HG02840 (cell line): ENCODE measurements around the gene SLC18B1.
"Not testable (repeated sequence)": the region's sequence is repeated elsewhere in the genome, so short reads cannot be mapped to it uniquely, and the experiment has no call there.

ENCODE experiments used
- ATAC-seq: cut with Tn5 transposase; IDR thresholded peaks from one replicate; pipeline ENCODE4 v1.9.1; 2021; ENCODE audit warnings: mild to moderate bottlenecking, moderate library complexity, moderate number of reproducible peaks; ENCODE audit not compliant: unreplicated experiment, low FRiP score

The SLC18B1 gene

DNA sequence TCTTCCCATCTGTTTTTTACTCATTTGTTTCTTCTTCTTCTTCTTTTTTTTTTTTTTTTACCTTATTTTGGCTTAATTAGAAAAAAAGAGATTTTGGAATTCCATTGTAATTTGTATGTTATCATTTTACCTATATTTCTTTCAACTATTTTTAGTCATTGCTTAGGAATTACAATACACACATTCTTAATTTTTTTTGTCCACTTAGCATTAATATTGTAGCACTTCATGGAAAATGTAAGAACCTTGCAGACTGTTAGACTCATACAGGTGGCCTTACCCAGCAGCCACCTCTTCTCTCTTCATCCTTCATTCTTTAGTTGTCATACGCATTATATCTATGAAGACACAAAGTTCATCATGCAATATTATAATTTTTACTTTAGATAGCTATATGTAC, 5.8 kb upstream of the SLC18B1 start:
- ATAC-seq: no peak

DNA sequence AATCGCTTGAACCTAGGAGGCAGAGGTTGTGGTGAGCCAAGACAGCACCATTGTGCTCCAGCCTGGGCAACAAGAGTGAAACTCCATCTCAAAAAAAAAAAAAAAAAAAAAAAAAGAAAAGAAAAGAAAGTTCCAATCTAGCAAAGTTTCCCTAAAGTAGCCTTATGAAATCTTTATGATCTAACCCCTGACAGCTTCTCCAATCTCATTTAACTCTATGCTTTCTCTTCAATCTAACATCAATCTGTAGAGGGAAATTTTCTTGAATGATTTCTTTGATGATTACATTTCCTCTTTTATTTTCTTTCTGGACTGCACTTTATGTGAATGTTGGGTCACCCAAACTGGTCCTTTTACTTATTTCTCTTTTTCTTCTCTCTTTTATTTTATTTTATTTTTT, 2.2 kb upstream of the SLC18B1 start:
- ATAC-seq: no peak

DNA sequence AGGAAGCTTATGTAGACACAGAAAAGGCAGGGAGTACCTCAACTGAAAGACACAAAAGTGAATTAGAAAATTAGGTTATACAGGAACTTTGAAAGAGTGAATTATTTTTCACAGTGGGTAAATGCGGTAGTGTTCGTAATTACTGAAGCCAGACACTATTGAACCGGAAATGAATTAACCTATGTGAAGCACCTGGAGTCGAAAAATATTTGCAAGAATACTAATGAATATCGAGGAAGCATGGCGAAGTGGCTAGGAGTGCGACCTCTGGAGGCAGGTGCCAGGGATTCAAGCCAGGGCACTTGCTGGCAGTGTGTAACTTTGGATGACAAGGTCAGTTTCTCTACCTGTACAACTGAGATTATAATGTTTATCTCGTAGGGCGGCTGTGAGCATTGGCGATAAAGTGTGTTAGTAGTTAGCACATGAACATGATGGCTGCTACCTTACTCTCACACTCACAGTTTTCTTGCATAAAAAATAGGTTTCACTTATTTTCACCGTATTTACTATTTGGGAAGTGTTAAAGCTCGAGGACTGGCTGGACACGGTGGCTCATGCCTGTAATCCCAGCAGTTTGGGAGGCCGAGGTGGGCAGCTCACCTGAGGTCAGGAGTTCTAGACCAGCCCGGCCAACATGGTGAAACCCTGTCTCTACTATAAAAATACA, 567 bp upstream of the SLC18B1 start:
- ATAC-seq: peak; percentile 84

DNA sequence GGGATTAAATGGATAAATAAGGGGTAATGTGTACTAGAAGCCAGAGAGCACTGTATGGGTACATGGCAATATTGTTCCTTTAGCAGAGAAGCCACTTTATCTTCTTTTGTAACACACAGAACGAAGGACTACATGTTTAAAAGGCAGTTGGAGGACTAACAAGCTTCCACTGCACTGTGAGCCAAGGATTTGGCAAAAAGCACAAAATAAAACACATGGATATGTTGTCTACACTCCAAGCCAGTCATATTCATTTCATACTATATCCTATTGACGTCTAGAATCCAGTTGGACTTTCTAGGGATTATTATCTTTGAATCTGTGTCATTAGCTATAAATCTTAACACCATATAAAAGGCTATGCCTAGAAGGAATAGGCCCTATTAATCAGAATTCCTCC, 3.0 kb downstream of the SLC18B1 start:
- ATAC-seq: no peak

DNA sequence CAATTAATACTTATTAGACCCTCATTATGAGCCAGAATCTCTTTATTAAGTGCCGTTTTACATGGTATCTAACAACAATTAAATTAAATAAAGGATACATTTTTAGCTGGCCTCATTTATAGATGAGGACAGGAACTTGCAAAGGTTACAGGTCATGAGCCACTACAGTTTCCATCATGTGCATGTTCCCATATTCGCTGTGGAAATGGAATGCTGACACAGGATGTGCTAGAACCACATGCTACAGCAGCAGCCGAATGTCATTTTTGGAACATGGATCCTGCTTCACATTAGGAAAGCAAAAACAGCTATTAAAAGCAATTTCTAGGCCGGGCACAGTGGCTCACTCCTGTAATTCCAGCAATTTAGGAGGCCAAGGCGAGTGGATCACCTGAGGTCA, 5.9 kb downstream of the SLC18B1 start:
- no peak for ATAC-seq

DNA sequence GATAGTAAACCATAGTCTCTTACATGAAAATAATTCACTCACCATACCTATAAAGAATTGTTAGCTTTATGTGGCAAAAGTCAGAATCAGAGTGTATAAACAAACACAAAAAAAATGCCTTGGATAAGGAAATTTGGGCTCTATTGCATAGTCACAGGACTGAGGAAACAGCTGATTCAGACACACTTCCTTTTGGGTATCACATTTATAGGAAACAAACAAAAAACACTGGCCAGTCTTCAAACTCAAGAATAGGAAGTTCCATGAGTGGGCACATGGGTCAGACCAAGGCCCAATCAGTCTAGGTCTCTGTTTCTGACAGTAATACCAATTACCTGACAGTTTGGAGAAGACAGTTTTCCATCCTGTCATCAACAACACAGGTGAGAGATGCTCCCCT, 8.0 kb downstream of the SLC18B1 start:
- no peak for ATAC-seq

DNA sequence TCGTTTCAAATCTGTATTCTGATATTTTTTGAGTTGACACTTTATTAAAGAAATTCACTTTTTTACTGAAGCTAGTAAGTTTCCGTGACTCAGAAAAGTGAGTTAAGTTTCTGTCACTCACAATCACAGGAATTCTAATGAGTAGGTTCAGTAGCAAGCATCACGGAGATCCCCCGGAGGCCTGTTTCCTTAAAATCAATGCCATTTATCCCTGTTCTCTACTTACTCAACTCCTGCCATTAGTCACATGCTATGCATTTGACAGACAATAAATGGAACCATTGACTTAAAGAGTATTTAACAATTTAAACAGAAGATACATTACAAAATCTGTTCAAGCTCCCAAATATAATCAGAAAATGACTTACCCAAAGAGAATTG, 9.1 kb downstream of the SLC18B1 start:
- no peak for ATAC-seq

DNA sequence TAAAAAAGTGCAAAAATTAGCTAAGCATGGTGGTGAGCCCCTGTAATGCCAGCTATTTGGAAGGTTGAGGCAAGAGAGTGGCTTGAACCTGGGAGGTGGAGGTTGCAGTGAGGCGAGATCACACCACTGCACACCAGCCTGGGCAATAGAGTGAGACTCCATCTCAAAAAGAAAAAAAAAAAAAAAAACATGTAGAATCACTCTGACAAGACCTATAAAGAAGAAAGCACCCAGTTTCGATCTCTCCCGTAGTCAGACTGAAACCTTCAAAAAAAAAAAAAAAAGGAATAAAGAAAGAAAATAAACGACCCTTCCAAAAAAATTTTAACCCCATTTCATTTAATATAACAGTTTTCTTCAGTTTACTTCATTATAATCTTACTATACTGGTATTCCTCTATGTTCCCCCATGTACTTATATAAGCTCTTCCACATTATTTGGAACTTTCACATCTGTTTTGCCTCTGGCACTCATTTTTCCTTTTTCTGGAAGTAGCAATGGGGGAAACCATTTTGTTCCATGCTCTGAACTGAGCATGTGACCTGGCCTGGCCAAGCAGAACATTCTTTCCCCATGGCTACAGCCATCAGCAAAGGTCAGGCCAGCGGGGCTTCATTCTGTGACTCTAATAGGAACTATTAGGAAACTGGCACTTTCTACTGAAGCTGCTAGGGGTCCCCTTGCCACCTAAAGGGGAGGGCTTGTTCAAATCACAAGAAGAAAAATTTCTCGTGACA, 9.6 kb downstream of the SLC18B1 start:
- no peak for ATAC-seq

DNA sequence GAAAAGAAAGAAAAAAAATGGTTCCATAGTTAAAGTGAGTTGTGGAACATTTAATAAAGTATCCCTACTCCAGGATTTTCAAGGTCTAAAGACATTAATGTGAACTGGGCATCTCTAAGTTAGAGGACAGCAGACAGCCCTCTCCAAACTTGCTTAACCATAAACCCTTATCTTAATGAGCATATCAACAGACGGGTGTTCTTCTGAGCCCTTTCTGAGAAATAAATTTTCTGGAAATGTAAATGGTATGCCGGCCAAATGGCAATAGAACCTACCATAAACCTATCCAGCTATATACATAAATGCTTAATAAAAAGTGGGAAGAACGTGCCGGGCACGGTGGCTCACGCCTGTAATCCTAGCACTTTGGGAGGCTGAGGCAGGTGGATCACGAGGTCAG, 12.5 kb downstream of the SLC18B1 start:
- ATAC-seq: no peak

DNA sequence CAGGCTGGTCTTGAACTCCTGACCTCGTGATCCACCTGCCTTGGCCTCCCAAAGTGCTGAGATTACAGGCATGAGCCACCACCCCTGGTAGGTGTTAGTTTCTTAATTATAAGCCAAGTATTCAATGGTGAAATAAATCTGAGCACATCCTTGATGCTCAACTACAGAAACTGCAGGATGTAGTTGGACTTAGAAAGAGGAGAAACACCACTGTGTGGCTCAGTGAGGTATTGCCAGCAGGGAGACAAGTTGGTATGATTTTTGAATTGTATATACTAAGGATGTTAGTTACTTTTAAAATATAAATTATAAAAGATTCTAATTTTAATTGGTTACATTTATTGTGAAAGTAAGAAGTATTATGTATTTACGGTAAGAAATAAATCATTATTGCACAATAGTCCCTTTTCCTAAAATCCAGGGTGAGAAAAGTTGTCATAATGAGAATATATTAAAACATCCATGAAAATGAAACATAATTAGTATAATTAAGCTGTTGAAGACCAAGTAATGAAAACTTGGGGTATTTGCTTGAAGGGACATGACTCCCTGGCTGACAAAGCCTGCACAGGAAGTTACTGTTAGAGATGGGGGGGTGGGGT, 17.6 kb downstream of the SLC18B1 start:
- no peak for ATAC-seq

DNA sequence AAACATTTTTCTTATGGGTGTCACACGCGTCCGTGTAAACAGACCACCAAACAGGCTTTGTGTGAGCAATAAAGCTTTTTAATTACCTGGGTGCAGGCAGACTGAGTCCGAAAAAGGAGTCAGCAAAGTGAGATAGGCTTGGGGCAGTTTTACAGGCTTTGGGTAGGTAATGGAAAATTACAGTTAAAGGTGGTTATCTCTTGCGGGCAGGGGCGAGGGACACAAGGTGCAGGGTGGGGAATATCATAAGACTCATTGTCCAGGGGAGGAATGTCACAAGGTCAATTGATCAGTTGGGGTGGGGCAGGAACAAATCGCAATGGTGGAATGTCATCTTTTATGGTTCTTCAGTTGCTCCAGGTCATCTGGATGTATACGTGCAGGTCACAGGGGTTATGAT, 20.6 kb downstream of the SLC18B1 start:
- not testable (repeated sequence) for ATAC-seq

DNA sequence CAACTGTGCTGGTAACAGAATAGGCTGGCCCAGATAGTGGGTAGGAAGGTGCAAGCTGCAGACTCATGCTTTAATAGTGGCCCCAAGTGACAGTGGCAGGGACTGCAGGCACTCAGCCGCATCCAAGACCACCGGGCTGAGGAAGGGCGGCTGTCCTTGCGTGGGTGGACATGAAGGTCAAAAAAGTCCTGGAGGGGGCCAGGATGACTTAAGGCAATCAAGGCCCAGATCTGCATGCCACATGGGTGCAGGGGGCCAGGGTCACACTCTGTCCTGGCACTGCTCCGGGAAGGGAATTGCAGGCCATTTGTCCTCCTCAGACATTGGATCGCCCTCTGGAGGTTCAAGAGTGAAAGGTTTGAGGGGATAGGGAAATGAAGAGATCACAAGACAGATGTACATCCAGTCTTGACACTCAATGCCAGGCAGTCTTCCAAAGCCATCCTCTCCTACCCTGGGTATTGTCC, 30.4 kb downstream of the SLC18B1 start:
- ATAC-seq: peak; percentile 81

DNA sequence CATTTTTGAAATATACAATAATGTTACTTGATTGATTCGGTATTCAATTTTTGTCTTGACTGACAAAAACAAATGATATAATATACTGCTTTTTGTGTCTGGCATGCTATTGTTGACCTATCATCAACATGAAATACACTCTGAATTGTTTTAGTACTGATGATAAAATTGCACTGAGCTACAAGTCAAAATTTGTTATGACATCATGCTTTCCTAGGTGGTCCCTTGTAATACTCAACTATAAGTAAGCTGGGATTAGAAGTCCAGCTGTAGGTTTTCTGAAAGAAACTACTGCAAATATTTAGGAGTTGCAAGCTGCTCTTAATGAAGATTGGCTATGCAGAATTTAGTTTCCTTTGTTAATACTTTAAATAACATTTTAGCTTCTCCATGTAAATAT, 32.9 kb downstream of the SLC18B1 start:
- ATAC-seq: no peak

DNA sequence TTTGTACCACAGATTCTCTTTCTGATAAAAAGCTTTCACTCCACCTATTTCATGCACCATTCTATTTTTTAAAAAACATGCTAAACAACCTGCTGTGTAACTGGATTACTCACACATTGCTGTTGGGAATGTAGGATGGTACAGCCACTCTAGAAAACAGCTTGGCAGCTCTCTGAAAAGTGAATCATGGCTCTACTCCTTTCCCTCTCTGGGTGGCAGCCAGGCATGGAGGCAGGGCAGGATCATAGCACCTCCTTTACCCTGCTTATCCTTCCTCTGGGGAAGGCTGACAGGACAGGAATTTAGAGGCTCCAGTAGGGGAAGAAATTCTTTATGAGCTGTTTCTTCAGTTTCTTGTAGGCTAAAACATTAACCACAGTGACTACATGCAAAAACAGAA, 34.1 kb downstream of the SLC18B1 start:
- no peak for ATAC-seq

DNA sequence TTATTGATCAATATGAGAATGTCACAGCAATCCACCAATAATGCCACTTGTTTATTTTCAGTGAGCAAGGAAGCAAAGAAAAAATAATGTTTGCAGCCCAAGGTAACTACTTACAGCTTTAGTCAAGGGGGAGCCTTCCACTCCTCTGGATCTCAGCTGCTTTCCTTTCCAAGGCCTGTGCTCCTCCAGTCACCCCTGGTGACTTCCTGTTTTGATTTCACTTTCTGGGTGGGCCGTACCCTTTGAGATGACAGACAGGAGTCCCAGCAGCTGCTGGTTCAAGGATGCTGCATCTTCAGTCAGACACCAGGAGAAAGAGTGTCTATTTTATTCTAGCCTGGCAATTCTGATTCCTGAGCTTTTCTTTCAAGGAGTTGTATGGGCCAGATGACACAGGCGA, 35.2 kb downstream of the SLC18B1 start:
- ATAC-seq: peak; percentile 79

DNA sequence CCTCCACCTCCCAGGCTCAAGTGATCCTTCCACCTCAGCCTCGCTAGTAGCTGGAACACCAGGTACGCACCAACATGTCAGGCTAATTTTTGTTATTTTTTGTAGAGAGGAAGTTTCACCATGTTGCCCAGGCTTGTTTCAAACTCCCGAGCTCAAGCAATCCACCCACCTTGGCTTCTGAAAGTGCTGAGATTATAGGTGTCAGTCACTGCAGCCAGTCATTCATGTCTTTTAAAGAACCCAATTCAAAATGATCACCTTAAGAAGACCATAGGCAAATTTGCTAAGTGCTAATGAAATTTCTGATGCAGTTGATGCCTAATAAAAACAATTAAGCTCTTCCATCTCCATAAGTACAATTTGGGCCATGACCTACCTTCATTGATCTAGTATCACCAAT, 38.2 kb downstream of the SLC18B1 start:
- no peak for ATAC-seq

DNA sequence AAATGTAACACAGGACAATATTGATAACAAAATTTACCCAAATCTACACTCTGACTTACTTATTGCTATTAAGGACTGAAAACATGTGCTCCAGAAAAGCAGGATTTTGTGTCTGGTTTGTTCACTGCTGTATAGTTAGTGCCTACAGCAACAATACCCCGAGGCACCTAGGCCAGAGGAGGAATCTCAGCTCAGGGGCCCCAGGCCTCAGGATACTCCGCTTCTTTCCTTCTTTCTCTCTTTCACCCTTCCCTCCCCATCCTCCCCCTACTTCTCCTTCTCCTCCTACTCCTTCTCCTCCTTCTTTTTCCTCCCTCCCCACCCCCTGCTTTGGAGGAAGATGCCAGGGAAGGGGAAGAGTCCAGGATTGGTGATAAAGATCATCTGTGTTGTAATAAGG, 39.7 kb downstream of the SLC18B1 start:
- no peak for ATAC-seq

DNA sequence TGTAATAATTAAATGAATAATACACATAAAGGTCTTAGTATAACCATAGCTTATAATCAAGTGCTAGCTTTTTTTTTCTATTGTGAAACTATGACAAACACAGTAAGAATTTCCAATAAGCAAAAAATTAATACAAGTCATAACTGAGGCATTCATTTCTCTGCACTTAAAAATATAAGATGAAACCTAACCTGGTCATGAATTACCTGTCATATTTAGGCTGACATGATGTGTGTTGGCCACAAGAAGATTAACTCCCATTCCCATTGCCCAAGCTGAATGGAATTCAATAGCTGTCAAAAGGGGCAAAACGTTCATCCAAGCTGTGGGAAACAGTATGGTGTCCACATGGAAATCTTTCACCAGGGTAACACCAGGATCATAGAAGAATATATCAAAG, 46.2 kb downstream of the SLC18B1 start:
- no peak for ATAC-seq

DNA sequence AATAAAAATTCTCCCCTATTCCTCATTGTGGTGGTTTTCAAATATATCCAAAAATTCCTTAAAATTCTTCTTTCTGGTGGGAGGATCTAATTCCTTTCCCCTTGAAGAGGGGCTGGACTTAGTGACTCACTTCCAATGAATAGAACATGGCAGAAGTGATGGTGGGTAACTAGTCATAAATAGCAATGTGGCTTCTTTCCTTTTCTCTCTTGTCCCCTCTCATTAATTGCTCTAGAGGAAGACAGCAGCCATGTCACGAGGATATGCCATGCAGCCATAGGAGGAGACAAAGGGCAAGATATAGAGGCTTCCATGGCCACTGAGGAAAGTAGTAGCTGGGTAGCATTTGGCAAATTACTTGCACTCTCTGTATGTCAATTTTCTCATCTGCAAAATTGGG, 46.6 kb downstream of the SLC18B1 start:
- ATAC-seq: no peak

DNA sequence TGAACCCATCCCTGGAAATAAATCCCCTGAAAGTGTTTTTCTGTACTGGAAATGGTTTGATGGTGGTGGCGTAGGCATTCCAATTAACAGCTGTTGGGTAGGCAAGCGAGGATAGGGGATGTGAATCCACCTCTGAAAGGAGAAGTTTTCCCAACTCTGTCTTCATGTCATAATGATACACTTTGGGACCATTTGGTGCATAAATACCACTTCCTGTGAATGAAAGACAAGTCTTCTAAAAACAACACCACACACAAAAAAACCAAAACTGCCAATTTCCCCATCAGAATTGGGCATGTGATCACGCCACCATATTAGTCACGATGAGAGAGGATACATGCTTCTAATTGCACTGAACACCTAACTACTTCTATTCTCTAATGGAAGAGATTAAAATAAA, 47.1 kb downstream of the SLC18B1 start:
- ATAC-seq: peak; percentile 28

DNA sequence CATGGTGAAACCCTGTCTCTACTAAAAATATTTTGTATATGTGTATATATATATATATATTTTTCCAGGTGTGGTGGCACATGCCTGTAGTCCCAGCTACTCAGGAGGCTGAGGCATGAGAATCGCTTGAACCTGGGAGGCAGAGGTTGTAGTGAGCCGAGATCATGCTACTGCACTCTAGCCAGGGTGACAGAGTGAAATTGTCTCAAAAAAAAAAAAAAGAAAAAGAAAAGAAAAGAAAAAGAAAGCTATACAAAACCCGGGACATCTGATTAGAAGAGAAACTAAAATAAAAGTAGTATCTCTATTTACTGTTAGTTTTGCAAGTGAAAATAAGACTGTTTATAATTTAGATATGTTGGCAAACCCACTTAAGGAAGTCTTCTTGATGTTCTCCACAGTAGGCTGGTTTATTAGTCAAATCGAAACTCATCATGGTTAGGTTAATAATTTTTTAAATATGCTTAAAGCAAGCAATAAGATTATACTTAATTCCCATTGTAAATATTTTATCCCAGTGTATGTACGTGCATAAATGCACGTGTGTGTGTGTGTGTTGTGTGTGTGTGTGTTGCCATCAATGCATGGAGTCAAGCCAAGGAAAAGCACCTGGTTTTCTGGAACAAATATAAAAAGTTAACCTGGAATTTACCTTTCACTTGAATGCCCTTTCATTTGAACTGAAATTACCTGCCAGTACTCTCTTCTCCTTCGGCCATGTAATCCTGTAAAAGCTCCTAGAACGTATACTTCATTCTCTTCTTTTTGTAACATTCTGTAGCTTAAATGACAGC, 47.8 kb downstream of the SLC18B1 start:
- peak; percentile 76 for ATAC-seq
